Uterus (tissue), 4 donors: Measurements from ENCODE around the gene FAM72B. TPM values are rescaled to one million over a fixed set of nuclear protein-coding genes. Genes with fewer than 3 reads are reported as not detected.
A peak's percentile ranks its signal among the peaks of the same experiment; 100 is the strongest.
"Not testable (repeated sequence)": the region's sequence is repeated elsewhere in the genome, so short reads cannot be mapped to it uniquely, and the experiment has no call there.

Experiments
- DNase-seq, 2 donors: peaks; one replicate each; pipeline ENCODE4 v3.0.0-alpha.2; 2019 to 2020
- H3K27ac ChIP-seq, 2 donors: fragments of 200-600 bp; sonication (generic); 1 replicate in 1 of 2; 2 replicates in 1 of 2; pipeline ENCODE4 v1.5.1; 2016 to 2018
- H3K27me3 ChIP-seq, 2 donors: fragments of 200-600 bp; sonication (generic); one replicate each; pipeline ENCODE4 v1.5.1; 2018 to 2019; ENCODE audit warnings: control low read depth in 1 of 2
- H3K36me3 ChIP-seq, 2 donors: fragments of 200-600 bp; sonication (generic); one replicate each; pipeline ENCODE4 v1.5.1; 2019; ENCODE audit warnings: control low read depth in 1 of 2
- H3K4me1 ChIP-seq, 2 donors: fragments of 200-600 bp; sonication (generic); one replicate each; pipeline ENCODE4 v1.5.1; 2018 to 2019; ENCODE audit warnings: control low read depth in 1 of 2
- H3K4me3 ChIP-seq, 2 donors: fragments of 200-600 bp; sonication (generic); 1 replicate in 1 of 2; 2 replicates in 1 of 2; pipeline ENCODE4 v1.5.1; 2018 to 2019; ENCODE audit warnings: mild to moderate bottlenecking in 1 of 2
- H3K9me3 ChIP-seq, 2 donors: fragments of 200-600 bp; sonication (generic); one replicate each; pipeline ENCODE4 v1.5.1; 2019; ENCODE audit warnings: control low read depth in 1 of 2
- intact Hi-C: fragments of 100-400 bp; cut with DNase I; formaldehyde crosslinking; loops from one replicate; pipeline ENCODE4 v1.15.1; 2023; ENCODE audit warnings: low total_unique reads
- total RNA-seq, 4 donors: library from RNA; depleted of rRNA in 3 of 4; stranded (reverse); fragments of >200 nt in 3 of 4; gene quantifications; one replicate each; pipeline versions ENCODE4 v1.1.0 to v1.2.4, GENCODE V29; 2014 to 2023
- donor health status: DM: yes; HTN: yes; CAD: no.

The FAM72B gene
- total RNA-seq, 4 donors from 2014 or later: 1.0 to 4.6 TPM; not detected in 2

DNA sequence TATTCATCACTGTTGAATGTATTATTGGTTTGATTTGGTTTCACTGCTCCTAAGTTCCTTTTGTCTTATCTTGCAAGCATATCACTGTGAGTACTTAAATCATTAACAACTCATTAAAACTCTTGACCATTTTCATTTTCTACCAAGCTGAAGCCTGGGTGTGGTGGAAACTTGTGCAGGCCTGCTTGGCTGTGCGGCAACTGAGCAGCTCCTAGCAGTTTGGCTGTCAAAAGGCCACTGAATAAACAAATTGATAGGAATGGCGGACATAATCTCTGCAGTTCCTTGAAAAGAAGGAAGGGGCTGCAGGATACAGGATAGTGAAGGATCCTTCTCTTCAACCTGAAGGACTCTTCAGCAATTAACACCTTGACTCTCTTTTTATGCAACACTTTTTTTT lies 26.6 kb upstream of the FAM72B start:
- H3K4me3 ChIP-seq, DNase-seq, H3K4me1 ChIP-seq, H3K36me3 ChIP-seq, intact Hi-C loops, H3K27me3 ChIP-seq, H3K27ac ChIP-seq, H3K9me3 ChIP-seq: not testable (repeated sequence)

DNA sequence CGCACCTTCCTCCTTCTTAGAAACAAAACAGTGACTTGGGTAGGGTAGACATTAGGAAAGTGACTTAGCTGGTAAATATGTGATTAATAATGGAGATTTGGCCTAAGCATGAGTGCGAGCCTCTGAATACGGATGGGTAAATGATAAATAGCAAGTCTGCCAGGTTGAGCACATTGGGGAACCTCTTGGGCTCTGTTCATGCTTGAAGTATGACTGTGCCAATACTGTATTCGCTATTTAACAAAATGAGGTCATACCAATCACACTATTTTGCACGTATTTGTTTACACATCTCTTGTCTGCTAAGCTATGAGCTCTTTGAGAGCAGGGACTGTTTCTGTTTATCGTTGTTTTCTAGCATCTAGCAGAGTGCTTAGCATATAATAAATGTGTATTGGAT lies 24.2 kb upstream of the FAM72B start:
- DNase-seq, H3K36me3 ChIP-seq, H3K27me3 ChIP-seq, H3K9me3 ChIP-seq, H3K4me3 ChIP-seq, H3K4me1 ChIP-seq, intact Hi-C loops, H3K27ac ChIP-seq: not testable (repeated sequence)

DNA sequence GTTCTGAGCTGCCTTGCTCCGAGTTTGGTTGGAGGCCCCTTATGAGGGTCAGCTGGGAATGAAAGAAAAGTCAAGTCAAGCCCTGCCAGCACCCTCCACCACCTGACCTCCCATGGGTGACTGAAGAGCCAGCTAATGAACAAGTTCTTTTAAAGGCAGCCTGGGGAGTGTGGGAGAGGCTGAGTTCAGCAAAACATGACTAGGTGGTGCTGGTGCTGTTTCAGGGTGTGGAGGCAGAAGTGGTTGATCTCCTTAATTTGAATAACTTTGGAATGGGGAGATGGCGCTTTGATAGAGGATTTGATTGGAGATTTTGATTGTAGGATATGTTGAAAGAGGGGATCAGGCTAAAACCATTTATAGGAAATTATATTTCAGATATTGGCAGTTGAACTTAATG lies 23.2 kb upstream of the FAM72B start:
- intact Hi-C loops, H3K4me1 ChIP-seq, H3K27me3 ChIP-seq, H3K36me3 ChIP-seq, H3K9me3 ChIP-seq, H3K27ac ChIP-seq, DNase-seq, H3K4me3 ChIP-seq: not testable (repeated sequence)

DNA sequence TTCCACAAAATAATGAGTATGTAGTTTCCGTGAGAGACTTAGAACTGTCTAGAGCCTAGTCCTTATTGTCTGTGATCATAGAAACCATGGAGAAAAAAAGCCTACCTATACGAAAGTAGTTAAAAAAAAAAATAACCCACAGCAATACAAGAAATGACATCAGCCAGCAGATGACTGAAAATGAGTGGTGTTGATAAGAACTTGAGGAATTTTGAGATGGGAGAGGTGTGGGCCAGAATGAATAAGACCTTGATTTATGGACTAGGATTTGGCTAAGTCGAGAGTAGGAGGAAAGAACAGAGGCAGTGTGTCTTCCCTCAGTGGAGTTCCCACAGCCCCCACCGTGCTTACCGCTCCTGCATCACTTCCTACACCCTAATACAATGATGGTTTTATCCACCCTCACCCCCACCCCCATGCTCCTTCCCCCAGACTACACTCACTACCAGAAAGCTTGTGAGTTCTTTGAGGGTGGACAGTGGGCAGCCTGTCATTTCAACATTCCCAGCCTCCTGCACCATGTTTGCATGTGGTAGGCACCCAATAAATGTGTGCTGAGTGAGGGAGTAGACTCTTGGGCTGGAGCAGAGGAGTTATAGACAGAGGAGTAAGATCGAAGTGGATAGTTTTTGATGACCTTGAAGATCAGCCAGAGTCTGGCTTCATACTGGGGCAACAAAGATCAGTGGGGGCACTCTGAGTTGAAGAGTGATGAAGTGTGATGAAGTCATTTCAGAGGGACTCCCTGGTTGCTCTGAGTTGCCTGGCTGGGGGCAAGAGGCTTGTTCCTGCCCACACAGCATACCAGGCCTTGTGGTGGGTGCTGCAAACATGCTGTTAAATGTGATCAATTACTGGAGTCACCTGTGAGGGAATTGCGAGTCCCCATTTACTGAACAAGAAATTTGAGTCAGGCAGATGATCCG lies 21.9 kb upstream of the FAM72B start:
- not testable (repeated sequence) for H3K27ac ChIP-seq

DNA sequence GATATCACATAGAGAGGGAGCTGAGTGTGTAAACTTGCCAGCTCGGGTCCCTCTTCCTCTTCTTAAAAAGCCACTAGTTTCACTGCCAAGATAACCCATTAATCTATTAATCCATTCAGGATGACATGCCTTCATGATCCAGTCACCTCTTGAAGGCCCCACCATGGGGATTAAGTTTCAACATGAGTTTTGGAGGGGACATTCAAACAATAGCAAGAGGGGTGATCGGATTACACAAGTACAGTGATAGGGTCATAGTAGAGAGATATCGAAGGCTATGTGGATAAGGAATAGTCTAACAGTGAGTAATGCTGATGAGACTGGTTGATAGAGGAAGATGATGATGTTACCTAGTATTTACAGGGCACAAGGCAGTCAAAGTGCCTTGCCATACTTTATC lies 18.8 kb upstream of the FAM72B start:
- H3K36me3 ChIP-seq, H3K4me1 ChIP-seq, DNase-seq, H3K9me3 ChIP-seq, H3K4me3 ChIP-seq, H3K27me3 ChIP-seq, intact Hi-C loops, H3K27ac ChIP-seq: not testable (repeated sequence)

More for the DNA sequence above, 21.9 kb upstream of the FAM72B start:
- H3K4me1 ChIP-seq, H3K36me3 ChIP-seq, H3K4me3 ChIP-seq, DNase-seq, H3K9me3 ChIP-seq, intact Hi-C loops, H3K27me3 ChIP-seq: not testable (repeated sequence)

DNA sequence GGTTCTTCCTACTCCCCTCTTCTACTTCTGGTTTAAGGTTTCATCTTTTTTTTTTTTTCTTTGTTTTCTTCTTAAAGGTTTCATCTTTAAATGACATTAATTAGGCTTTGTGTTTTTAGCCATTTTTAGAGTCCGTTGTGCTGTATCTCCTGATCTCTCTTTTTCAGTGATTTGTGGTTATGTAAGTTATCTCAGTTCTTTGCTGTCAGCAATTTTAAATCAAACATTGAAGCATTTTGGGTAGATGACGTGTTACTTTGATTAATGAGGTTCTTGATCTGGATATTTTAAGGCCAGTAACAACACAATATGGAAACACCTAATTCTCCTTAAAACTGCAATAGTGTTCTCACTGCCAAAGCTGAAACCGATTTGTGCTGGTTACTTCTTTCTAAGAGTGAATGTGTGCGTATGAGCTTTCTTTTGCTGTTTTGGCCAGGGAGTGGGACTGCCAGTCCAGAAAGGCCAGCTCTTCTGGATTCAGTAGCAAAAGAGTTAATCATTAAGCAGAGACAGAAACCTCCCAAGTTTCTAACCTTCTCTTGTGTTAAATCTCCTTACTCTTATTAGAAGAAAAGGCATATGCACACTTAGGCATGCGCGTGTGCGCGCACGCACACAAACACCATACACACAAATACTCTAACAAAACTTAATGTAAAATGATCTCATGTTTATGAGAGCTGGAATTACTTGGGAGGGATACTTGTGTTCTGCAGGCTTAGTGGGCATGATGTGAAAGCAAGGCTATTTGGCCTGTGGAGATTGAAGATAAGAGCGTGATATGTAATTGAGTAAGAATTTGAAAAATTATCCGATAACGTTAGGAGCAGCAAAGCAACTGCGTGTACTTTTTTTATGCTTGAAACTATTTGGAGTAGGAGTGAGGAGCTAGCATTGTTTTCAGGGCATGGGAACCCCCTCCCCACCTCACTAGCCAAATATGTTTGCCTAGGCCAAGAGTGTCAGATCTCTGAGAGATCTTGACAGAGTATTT lies 17.1 kb upstream of the FAM72B start:
- H3K27ac ChIP-seq, H3K27me3 ChIP-seq, H3K9me3 ChIP-seq, H3K36me3 ChIP-seq, H3K4me3 ChIP-seq, H3K4me1 ChIP-seq, DNase-seq, intact Hi-C loops: not testable (repeated sequence)

DNA sequence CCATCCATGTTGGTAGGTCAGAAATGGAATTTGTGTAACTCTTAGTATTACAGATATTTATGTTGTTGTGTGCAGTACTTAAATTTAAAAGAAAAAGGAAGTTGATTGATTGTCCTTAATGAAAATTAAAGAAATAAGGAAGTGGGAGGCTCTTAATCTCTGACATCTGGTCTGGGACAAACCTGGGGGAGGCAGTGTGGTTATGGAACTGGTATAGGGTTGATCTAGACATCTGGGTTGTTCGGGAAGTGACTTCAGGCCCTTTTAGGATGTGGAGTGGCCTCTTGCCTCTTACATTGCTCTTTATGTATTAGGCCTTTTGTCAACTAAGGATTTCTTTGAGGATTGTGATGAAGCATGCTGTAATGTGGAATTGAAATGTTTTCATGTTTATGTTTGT lies 16.1 kb upstream of the FAM72B start:
- H3K4me1 ChIP-seq, DNase-seq, H3K36me3 ChIP-seq, H3K27me3 ChIP-seq, H3K9me3 ChIP-seq, H3K4me3 ChIP-seq, H3K27ac ChIP-seq, intact Hi-C loops: not testable (repeated sequence)

DNA sequence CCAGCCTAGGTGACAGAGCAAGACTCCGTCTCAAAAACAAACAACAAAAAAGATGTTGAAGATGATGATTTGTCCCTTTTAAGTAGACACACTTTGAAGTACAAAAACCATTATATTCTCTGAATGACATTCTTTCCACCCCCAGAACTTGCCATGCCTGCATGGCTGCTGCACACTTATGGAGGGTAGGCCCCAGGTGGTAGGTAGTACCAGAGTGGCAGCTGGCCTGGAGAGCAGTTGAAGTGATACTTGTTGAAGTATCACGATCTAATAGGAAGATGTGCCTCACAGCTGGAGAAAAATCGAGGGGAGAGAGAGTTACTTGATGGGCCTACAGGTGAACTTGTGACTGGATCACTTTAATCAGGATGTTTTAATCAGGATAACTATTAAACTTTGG lies 15.6 kb upstream of the FAM72B start:
- H3K36me3 ChIP-seq, H3K27ac ChIP-seq, H3K9me3 ChIP-seq, H3K4me1 ChIP-seq, DNase-seq, H3K4me3 ChIP-seq, H3K27me3 ChIP-seq, intact Hi-C loops: not testable (repeated sequence)

DNA sequence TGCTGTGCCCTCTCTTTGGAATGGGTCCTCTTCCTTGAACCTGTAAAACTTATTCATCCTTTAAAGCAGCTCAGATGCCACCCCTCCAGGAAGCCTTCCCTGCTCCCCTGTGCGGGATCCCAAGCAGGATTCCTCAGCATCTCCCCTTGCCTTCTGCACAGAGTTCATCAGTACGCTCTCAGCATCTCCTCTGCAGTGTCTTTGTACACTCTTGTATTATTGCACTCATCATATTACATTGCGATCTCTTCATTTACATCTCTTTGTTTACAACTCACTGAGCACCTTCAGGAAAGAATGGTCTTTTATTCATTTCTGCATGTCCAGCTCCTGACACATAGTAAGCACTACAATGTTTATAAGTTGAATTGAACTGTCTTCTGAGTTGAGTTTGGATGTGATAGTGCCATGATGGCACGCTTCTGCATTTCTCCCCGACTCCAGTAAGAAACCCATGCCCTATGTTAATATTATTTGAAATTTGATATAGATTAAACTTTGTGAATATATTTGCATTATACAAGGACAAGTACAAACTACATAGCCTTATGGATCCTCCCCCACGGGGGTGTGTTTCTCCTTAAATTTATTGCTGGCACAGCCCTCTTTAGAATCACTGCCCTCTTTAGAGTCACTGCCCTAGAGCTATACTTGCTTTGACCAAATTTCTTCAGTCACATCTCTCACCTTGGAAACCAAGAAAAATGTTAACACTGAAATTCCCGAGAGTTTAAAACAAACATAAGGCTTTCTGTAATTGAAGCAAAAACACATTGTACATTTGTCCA lies 13.1 kb upstream of the FAM72B start:
- H3K4me3 ChIP-seq, H3K27me3 ChIP-seq, intact Hi-C loops, H3K36me3 ChIP-seq, H3K9me3 ChIP-seq, H3K27ac ChIP-seq, H3K4me1 ChIP-seq, DNase-seq: not testable (repeated sequence)

DNA sequence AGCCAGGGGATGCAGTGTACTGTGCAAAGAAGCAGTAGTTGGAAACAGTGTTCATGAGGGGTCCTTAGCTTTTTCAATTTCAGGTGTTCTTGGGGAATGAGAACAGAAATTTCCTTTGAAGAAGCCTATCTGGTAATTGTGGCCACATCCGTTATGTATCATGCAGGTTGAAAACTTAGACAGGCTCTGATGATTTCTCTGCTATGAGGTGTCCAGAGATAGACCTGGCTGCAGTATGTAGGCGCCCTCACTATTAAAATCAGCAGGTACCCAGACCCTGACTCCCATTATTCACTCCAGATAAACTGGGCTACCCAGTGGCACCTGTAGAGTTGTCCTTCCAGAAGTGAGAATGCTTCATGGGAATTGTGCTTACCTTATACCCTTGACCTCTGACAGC lies 8.4 kb upstream of the FAM72B start:
- intact Hi-C loops: not testable (repeated sequence)

DNA sequence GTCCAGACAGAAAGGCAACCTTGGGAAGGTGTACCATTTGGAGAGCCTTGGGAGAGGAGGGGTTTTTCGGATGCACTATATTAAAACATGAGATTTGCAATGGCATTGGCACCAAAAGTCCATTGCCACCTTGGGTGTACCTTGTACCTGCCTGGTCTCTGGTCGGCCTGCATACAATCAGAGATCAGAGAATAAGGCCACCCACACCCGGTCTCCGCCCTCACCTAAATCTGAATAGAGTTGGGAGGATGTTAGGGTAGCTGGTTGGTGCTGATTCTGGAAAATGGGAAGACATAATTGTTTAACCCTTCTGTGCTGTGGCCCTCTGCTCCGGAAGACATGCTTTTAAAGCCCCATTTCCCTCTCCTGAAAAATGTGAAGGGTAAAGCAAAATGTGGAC lies 3.8 kb upstream of the FAM72B start:
- DNase-seq, H3K36me3 ChIP-seq, intact Hi-C loops, H3K27ac ChIP-seq, H3K9me3 ChIP-seq, H3K4me3 ChIP-seq, H3K4me1 ChIP-seq, H3K27me3 ChIP-seq: not testable (repeated sequence)

More for the DNA sequence above, 8.4 kb upstream of the FAM72B start:
- H3K27me3 ChIP-seq, H3K36me3 ChIP-seq, DNase-seq, H3K4me3 ChIP-seq, H3K27ac ChIP-seq, H3K9me3 ChIP-seq, H3K4me1 ChIP-seq: not testable (repeated sequence)

DNA sequence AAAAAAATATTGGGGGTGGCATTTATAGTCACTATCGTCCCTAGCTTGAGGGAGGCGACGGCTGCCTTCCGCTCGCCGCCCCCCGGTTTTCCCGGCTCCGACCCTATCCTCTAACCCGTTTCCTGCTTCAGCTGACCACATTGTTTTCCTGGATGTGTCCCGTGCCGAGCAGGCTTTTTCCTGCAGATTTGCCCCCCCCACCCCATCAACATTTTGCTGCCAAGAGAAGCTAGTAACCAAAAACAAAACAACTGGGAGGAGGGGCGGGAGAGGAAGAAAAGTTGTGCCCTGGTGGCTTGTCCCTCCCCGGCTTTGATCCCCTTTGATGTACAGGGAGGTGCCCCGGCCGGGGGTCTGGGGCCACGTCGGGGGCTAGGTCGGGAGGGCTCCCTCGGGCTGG lies 2.1 kb upstream of the FAM72B start:
- peak overlapping the region in 1 of 2 donors; percentile 30 for H3K4me3 ChIP-seq

More for the DNA sequence above, 2.1 kb upstream of the FAM72B start:
- H3K4me1 ChIP-seq, intact Hi-C loops, H3K27me3 ChIP-seq, H3K9me3 ChIP-seq, H3K36me3 ChIP-seq: not testable (repeated sequence)
- peak in 1 of 2 donors; percentile 54 for DNase-seq
- peak overlapping the region in 1 of 2 donors; percentile 49 for H3K27ac ChIP-seq
